K562 (cell line): ENCODE results near the gene ARHGAP32. TPM values are rescaled to one million over a fixed set of nuclear protein-coding genes. Genes with fewer than 3 reads are reported as not detected.

Experiments used
- ATAC-seq: fragments of 200-7000 bp; cut with Tn5 transposase; 3 replicates; pipeline ENCODE4 v1.9.1; 2020; ENCODE audit warnings: moderate library complexity
- BruUV-seq: library from RNA; stranded (reverse); fragments of 400-500 nt; replicated peaks from 2 replicates; lab custom pipeline; 2021; lab: Mats Ljungman, UMichigan
- CTCF ChIA-PET: fragments of 300-600 bp; formaldehyde crosslinking; extraction: SDS; loops from one replicate; lab custom pipeline; 2021; ENCODE audit warnings: low intra/inter-chr PET ratio; lab: Yijun Ruan, JAX
- POLR2A ChIA-PET: fragments of 300-600, 350-650 bp; sonication (Branson Sonifier 250); formaldehyde crosslinking; extraction: SDS; loops from one replicate; lab custom pipeline; 2021; ENCODE audit warnings: antibody characterized with exemption, inconsistent platforms; lab: Yijun Ruan, JAX
- DNase-seq, 4 experiments: peaks; one replicate each; pipeline versions ENCODE4 v3.0.0 to v3.0.0-alpha.2; 2011 to 2018; ENCODE audit warnings: low spot score in 3 of 4, mixed read lengths in 3 of 4; ENCODE audit errors: extremely low read depth in 1 of 4
- FAIRE-seq: peaks from 2 replicates; lab custom pipeline; 2011; peaks lifted over from hg19 to GRCh38; lab: Jason Lieb, UNC
- H2AFZ ChIP-seq: 2 replicates; pipeline ENCODE4 v1.6.0; 2011; ENCODE audit warnings: low read depth, low read length, control low read depth, inconsistent platforms
- H3K27ac ChIP-seq: fragments of 200-600 bp; 3 replicates; pipeline ENCODE4 v1.8.0; 2011; ENCODE audit warnings: low read depth, mild to moderate bottlenecking, control low read depth, inconsistent platforms, low read length, moderate library complexity, mixed read lengths; ENCODE audit errors: extremely low read depth
- H3K27me3 ChIP-seq, 2 experiments: fragments of 300-600 bp in 1 of 2; 2 replicates in 1 of 2; 3 replicates in 1 of 2; pipeline versions ENCODE4 v1.6.0 to v1.8.0; 2011; ENCODE audit warnings: inconsistent platforms in 2 of 2, low read length in 2 of 2, mild to moderate bottlenecking in 1 of 2, mixed read lengths in 1 of 2, moderate library complexity in 1 of 2; ENCODE audit not compliant: control insufficient read depth in 2 of 2, insufficient read depth in 2 of 2
- H3K36me3 ChIP-seq: fragments of 300-600 bp; 3 replicates; pipeline ENCODE4 v1.8.0; 2011; ENCODE audit warnings: mild to moderate bottlenecking, low read length, inconsistent platforms; ENCODE audit not compliant: control insufficient read depth, insufficient read depth
- H3K4me1 ChIP-seq, 2 experiments: fragments of 200-600 bp in 1 of 2; replicated peaks in 1 of 2; 2 replicates in 1 of 2; 3 replicates in 1 of 2; pipeline versions ENCODE4 v1.5.1 to v1.8.0; 2011; ENCODE audit warnings: inconsistent platforms in 2 of 2, low read length in 2 of 2, mild to moderate bottlenecking in 1 of 2, mixed read lengths in 1 of 2, moderate library complexity in 1 of 2; ENCODE audit not compliant: control insufficient read depth in 2 of 2, insufficient read depth in 2 of 2
- H3K4me2 ChIP-seq: 2 replicates; pipeline ENCODE4 v1.6.1; 2011; ENCODE audit warnings: low read length, control low read depth, inconsistent platforms, mixed read lengths; ENCODE audit not compliant: insufficient read depth
- H3K4me3 ChIP-seq: fragments of 200-600 bp; sonication (generic), shearing (Covaris generic); 2 replicates; pipeline ENCODE4 v1.5.1; 2016; ENCODE audit warnings: control low read depth, inconsistent platforms
- H3K79me2 ChIP-seq: fragments of 200-600 bp; 3 replicates; pipeline ENCODE4 v1.8.0; 2011; ENCODE audit warnings: low read length, inconsistent platforms; ENCODE audit not compliant: control insufficient read depth, insufficient read depth
- H3K9ac ChIP-seq, 2 experiments: 2 replicates each; pipeline versions ENCODE4 v1.6.0 to v1.6.1; 2011; ENCODE audit warnings: low read depth in 2 of 2, low read length in 2 of 2, control low read depth in 1 of 2, inconsistent platforms in 1 of 2, mild to moderate bottlenecking in 1 of 2, mixed read lengths in 1 of 2; ENCODE audit not compliant: insufficient read depth in 1 of 2
- H3K9me1 ChIP-seq: one replicate; pipeline ENCODE4 v1.6.0; 2011; ENCODE audit warnings: inconsistent platforms, mild to moderate bottlenecking, low read length, moderate library complexity; ENCODE audit not compliant: control insufficient read depth, insufficient read depth
- H3K9me3 ChIP-seq: replicated peaks from 2 replicates; pipeline ENCODE4 v1.5.1; 2011; ENCODE audit warnings: low read depth, low read length, inconsistent platforms; ENCODE audit not compliant: control insufficient read depth, insufficient read depth
- H4K20me1 ChIP-seq: replicated peaks from 2 replicates; pipeline ENCODE4 v1.6.1; 2011; ENCODE audit warnings: low read length, inconsistent platforms, mixed read lengths; ENCODE audit not compliant: control insufficient read depth, insufficient read depth
- ARID3A ChIP-seq: IDR thresholded peaks from 2 replicates; pipeline ENCODE4 v1.6.1; 2012; ENCODE audit warnings: low read depth, low read length, improper control_type of control experiment, borderline replicate concordance
- CEBPB ChIP-seq: fragments of 450-650 bp; IDR thresholded peaks from 2 replicates; pipeline ENCODE4 v1.6.1; 2016; ENCODE audit warnings: missing genetic modification characterization, missing compliant biosample characterization
- CEBPG ChIP-seq, 3 experiments: fragments of 200-800 bp in 1 of 3; sonication (Bioruptor generic) in 1 of 3; sonication (generic) in 1 of 3; formaldehyde crosslinking in 1 of 3; IDR thresholded peaks in 2 of 3; conservative IDR thresholded peaks in 1 of 3; 2 replicates each; pipeline versions ENCODE4 v1.6.1 to v1.8.0; 2016 to 2022; ENCODE audit warnings: missing compliant biosample characterization in 2 of 3, missing genetic modification characterization in 2 of 3, mild to moderate bottlenecking in 1 of 3, missing genetic modification reagents in 1 of 3
- CHAMP1 ChIP-seq: fragments of 450-650 bp; IDR thresholded peaks from 2 replicates; pipeline ENCODE4 v1.6.1; 2016; ENCODE audit warnings: mild to moderate bottlenecking
- NR3C1 ChIP-seq: sonication (generic); formaldehyde crosslinking; IDR thresholded peaks from 2 replicates; pipeline ENCODE4 v1.8.1; 2022; ENCODE audit warnings: missing genetic modification reagents
- RBM39 ChIP-seq: fragments of 200-400 bp; formaldehyde crosslinking; optimal IDR thresholded peaks from 2 replicates; pipeline ENCODE3; 2018; ENCODE audit warnings: low read depth, low read length
- XRCC5 ChIP-seq: fragments of 200-400 bp; formaldehyde crosslinking; IDR thresholded peaks from 2 replicates; pipeline ENCODE4 v1.6.1; 2017; ENCODE audit warnings: low read depth, mild to moderate bottlenecking, low read length
- WGBS: fragments of 100-300 bp; shearing (Covaris generic); methylation state at CpG from one replicate; pipeline ENCODE4 v1.1.6; 2016; ENCODE audit warnings: low coverage, mixed read lengths; ENCODE audit not compliant: insufficient coverage; ENCODE audit errors: missing lambda C conversion rate; 5-methylcytosine and 5-hydroxymethylcytosine counted together
- in situ Hi-C: fragments of 300-500 bp; cut with MboI; formaldehyde crosslinking; loops from 4 replicates; pipeline ENCODE4 v1.15.0; 2018; ENCODE audit warnings: inconsistent platforms, mixed read lengths
- intact Hi-C: fragments of 100-400 bp; cut with micrococcal nuclease; formaldehyde crosslinking; loops from 2 replicates; pipeline ENCODE4 v1.14.2; 2022
- polyA plus RNA-seq, 8 experiments: library from polyadenylated mRNA; depleted of rRNA in 4 of 8; stranded (reverse) in 5 of 8; unstranded in 3 of 8; fragments of >200 nt; fragmentation: Nextera tagmentation in 2 of 8; fragmentation: Illumina TruSeq in 1 of 8; extraction: Ambion mirVana in 2 of 8; extraction: Trizol in 1 of 8; gene quantifications; 2 replicates each; pipeline versions ENCODE4 v1.2.1 to v1.2.3, GENCODE V29; 2011 to 2014; ENCODE audit warnings: inconsistent platforms in 1 of 8, missing spikeins in 1 of 8
- total RNA-seq, 7 experiments: library from RNA; depleted of rRNA in 6 of 7; stranded (reverse); fragments of >200 nt in 6 of 7; fragmentation: Illumina TruSeq in 2 of 7; extraction: Trizol in 2 of 7; gene quantifications; 2 replicates each; pipeline versions ENCODE4 v1.2.1 to v1.2.3, GENCODE V29; 2011 to 2021; ENCODE audit warnings: low replicate concordance in 1 of 7

Gene ARHGAP32
- total and polyA plus RNA-seq, 9 of the 15 experiments (the other 6 are each of a cell fraction or from before 2014, with no cell fraction given): 0.18 TPM; not detected in 8

- no peak for TF ChIP-seq CHAMP1
- no peak for TF ChIP-seq XRCC5
- no peak for TF ChIP-seq NR3C1 (CRISPR knock-in tag)
- no peak for TF ChIP-seq ARID3A
Measured at GRCh38 chr11:129102225-129102624, 89.9 kb downstream of the ARHGAP32 start (continued).

GRCh38 chr11:129093283-129093682 lies 98.8 kb downstream of the ARHGAP32 start:
- in situ Hi-C loops (no loop called here), intact Hi-C loops (no loop called here)
- no peak for DNase-seq
- no TSS peak for BruUV-seq
- FAIRE-seq: no peak
- Histone ChIP-seq H3K9me3 (no peaks in the 10 kb centered on the region), H3K36me3 (no peaks in the 10 kb centered on the region), H2AFZ (no peak overlapping the region), H3K27ac (no peak overlapping the region), H3K27me3 (no peaks in the 10 kb centered on the region), H3K9me1 (no peaks in the 10 kb centered on the region), H3K9ac (no peak overlapping the region), H3K4me2 (no peak overlapping the region), H4K20me1 (no peaks in the 10 kb centered on the region), H3K4me1 (no peaks in the 10 kb centered on the region), H3K4me3 (no peak overlapping the region), H3K79me2 (no peaks in the 10 kb centered on the region)
- ChIA-PET POLR2A (no interaction called here), CTCF (no interaction called here)
- TF ChIP-seq CEBPG (CRISPR knock-in tag; IDR thresholded peaks at IDR 0.05) (no peak), CEBPG (tag; conservative IDR thresholded peaks at IDR 0.05 in 1 of 2, IDR thresholded peaks at IDR 0.05 in 1 of 2) (peak in 1 of 2 experiments; percentile 86; a peak in 2 of 4 replicates), CEBPB (tag) (peak; percentile 69), RBM39 (no peak)
- WGBS: 0% methylated on average over 2 of the region's 2 CpGs
- no peak for ATAC-seq
